ENCODE data around the gene ZNF367. TPM values are rescaled to one million over a fixed set of nuclear protein-coding genes. Genes with fewer than 3 reads are reported as not detected.

The ZNF367 gene
- total and polyA plus RNA-seq, 2 donors (not counting 3 experiments of a cell fraction or from before 2014, with no cell fraction given): 1.7 to 10.0 TPM

- H3K4me2 ChIP-seq (ENCODE audit: insufficient read depth, low read length): no peak overlapping the region
- dilution Hi-C loops (cut with MboI; ENCODE audit: extremely low pct_ligation_motif_present, low sequenced_read_pairs) (no loop called here), intact Hi-C loops (cut with micrococcal nuclease) (no loop called here)
- no peaks in the 10 kb centered on the region for H3K4me1 ChIP-seq (ENCODE audit: control insufficient read depth, extremely low read depth, insufficient read depth, low read length)
- H3K4me3 ChIP-seq (replicated peaks in 1 of 3; ENCODE audit: insufficient read depth in 1 of 3, low read depth in 1 of 3, low read length in 3 of 3): no peak overlapping the region
- no peak for TF ChIP-seq JUN (IDR thresholded peaks at IDR 0.05; ENCODE audit: borderline replicate concordance, insufficient read depth, insufficient read length, low read depth)
- TF ChIP-seq GATA2 (IDR thresholded peaks at IDR 0.05; ENCODE audit: insufficient read depth, insufficient read length, low read depth, low read length): no peak
- no peak for TF ChIP-seq POLR2AphosphoS5 (IDR thresholded peaks at IDR 0.05; ENCODE audit: insufficient read depth, low read depth, low read length)
- no peak for TF ChIP-seq POLR2A (IDR thresholded peaks at IDR 0.05; ENCODE audit: low read depth, low read length)
- TF ChIP-seq EZH2 (IDR thresholded peaks at IDR 0.05; ENCODE audit: borderline replicate concordance, low read depth, low read length, severe bottlenecking): no peak
- no peak for TF ChIP-seq FOS (IDR thresholded peaks at IDR 0.05; ENCODE audit: borderline replicate concordance, insufficient read depth, low read length)
- no peak for TF ChIP-seq MAX (IDR thresholded peaks at IDR 0.05; ENCODE audit: insufficient read depth, insufficient read length)
- TF ChIP-seq MYC (IDR thresholded peaks at IDR 0.05; ENCODE audit: low read depth, low read length): no peak
- no peak for TF ChIP-seq CTCF (IDR thresholded peaks at IDR 0.05; ENCODE audit: extremely low read depth in 1 of 2, insufficient read depth in 1 of 2, low read depth in 1 of 2, low read length in 2 of 2)
- H3K27ac ChIP-seq (ENCODE audit: insufficient read depth, low read depth, low read length): no peak overlapping the region
- H3K27me3 ChIP-seq (ENCODE audit: control insufficient read depth in 2 of 2, insufficient read depth in 2 of 2, low read length in 2 of 2): no peaks in the 10 kb centered on the region
- no TSS peak for BruUV-seq (replicated peaks)
- no peaks in the 10 kb centered on the region for H3K36me3 ChIP-seq (ENCODE audit: control insufficient read depth in 2 of 2, extremely low read depth in 1 of 2, insufficient read depth in 2 of 2, low read length in 2 of 2)
- ChIA-PET CTCF (interaction anchor here (0.8 kb wide), 1 partner anchor 29 kb away, joined by 3 read pairs; no protein-coding TSS in a partner anchor), POLR2A (no interaction called here)
- FAIRE-seq (no peak), DNase-seq (ENCODE audit: low read depth, low spot score) (no peak)
- H3K79me2 ChIP-seq (ENCODE audit: control insufficient read depth, insufficient read depth, low read length): no peaks in the 10 kb centered on the region
- H3K9ac ChIP-seq (replicated peaks; ENCODE audit: extremely low read depth, insufficient read depth, low read length): no peak overlapping the region
- no peaks in the 10 kb centered on the region for H3K9me1 ChIP-seq (replicated peaks; ENCODE audit: control insufficient read depth, extremely low read depth, insufficient read depth, low read length)
- H4K20me1 ChIP-seq (replicated peaks; ENCODE audit: control insufficient read depth, extremely low read depth, insufficient read depth, low read length): no peaks in the 10 kb centered on the region
- H2AFZ ChIP-seq (ENCODE audit: low read depth, low read length): no peak overlapping the region
- no peaks in the 10 kb centered on the region for H3K9me3 ChIP-seq (replicated peaks; ENCODE audit: control insufficient read depth, insufficient read depth, low read length)
Observed at GRCh38 chr9:96392263-96392662, 25.9 kb downstream of the ZNF367 start.

Measured in endothelial cell of umbilical vein (primary cell).